NCI-H82 treated with DMSO at 0.1 percent for 48 hours (cell line): ENCODE data around the gene LMCD1.

ENCODE experiments used
- DNase-seq: peaks from one replicate; lab custom pipeline; 2025; ENCODE audit not compliant: unreplicated experiment; lab: John Stamatoyannopoulos, UW

Gene LMCD1, protein sequence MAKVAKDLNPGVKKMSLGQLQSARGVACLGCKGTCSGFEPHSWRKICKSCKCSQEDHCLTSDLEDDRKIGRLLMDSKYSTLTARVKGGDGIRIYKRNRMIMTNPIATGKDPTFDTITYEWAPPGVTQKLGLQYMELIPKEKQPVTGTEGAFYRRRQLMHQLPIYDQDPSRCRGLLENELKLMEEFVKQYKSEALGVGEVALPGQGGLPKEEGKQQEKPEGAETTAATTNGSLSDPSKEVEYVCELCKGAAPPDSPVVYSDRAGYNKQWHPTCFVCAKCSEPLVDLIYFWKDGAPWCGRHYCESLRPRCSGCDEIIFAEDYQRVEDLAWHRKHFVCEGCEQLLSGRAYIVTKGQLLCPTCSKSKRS

DNA sequence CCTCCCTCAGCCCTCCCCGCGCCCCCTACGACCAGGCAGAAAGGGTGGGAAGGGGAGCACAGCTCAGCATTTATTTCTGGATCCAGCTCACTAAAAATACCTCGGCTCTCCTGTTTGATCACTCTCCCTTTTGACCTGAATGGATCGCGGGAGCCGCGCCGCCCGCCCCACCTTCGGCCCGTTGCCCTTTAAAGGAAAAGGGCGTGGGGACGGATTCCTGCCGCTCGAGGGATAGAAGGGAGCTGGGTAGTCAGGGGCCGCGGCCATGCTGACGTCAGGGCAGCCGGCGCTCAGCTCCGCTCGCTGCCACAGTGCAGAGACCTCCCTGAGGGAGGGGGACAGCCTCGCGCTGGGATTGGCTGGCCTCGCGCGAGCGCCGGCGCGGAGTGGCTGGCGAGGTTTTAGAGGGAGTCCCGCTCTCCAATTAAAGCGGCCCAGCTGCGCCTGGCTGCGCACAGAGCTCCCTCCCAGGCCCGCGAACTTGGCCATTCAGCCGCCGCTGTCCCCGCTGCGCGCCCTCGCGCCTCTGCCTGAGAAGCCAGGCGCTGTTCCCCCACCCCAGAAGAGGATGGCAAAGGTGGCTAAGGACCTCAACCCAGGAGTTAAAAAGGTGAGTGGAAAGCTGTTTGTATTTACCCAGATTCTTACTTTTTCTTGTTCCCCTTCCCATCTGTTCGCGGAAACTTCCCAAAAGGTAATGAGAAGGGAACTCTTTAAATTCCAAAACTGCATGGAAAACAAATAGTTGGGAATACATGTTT is at the start of gene LMCD1:
LMCD1 (plus strand) TSS at position 453 of the 761 bp plus-strand sequence; CDS start at position 569, 116 bp downstream.
- peak; percentile 61 for DNase-seq

DNA sequence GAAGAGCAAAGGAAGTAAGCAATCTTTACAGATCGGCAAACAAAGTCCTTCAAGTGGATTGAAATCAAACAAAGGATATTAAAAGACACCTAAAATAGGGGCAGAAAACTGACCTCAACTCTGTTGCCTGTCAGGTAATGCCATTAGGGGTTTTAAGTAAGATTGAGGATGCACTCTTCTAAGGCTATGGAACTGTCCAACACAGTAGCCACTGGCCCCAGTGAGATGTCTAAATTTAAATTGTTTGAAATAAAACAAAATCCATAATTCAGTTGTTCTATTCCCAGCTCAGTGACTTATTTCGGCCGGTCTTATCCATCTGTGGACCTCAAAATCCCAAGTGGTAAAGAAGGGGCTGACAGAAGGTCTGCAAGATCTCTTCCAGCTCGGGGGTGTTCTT is 49.5 kb upstream of the LMCD1 start:
- DNase-seq = no peak

DNA sequence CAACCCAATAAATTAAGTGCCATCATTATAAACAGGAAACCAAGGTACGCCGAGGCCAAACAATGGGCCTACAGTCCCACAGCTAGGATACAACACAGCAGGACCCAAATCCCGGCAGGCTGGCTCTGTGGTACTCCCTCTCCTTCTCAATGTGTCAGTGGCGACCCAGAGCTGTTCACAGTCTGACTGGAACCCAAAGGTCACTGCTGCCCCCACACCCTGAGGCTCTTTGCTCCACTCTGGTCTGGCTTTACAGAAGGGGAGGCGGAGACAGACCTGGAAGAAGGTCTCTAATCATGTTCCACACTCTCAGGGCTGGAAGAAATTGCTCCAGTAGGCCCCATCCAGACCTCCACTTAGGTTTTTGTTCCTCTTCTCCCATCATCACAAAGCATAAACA is 48.5 kb upstream of the LMCD1 start:
- DNase-seq = no peak

DNA sequence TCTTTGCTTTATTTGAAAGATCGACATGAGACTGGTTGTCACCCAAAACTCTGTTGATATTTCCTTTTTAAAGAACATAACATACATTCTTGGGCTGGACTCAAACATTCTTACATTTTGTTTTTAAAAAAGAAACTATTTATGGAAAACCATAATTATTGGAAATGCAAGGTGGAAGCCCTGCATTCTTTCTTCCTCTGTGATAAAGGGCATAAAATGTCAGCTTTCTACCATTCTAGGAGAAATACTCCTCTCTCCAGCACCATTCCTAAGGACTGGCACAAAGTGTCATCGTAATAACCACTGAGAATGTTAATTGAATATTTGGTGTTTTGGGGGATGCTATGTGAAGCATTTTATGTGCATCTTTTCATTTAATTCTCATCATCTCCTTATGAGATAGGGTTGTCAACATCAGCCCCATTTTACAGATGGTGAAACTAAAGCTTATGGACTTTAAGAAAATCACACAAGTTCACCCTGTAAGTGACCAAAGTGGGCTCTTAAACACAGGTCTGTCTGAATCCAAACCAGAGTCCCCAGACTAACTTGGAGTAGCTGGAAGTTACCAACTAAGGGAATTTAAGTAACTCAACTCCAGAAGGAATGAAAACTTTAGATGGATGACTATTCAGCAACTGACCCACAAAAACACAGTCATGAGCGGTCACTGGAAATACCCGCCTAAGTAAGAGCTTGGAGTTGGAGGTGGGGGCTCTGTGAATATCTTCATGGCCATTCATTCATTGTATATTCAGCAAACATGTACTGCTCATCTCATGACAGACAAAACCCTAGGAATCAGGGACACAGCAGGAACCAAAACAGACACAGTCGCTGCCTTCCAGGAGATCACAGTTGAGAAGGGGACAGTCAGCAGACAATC is 45.9 kb upstream of the LMCD1 start:
- DNase-seq = no peak

DNA sequence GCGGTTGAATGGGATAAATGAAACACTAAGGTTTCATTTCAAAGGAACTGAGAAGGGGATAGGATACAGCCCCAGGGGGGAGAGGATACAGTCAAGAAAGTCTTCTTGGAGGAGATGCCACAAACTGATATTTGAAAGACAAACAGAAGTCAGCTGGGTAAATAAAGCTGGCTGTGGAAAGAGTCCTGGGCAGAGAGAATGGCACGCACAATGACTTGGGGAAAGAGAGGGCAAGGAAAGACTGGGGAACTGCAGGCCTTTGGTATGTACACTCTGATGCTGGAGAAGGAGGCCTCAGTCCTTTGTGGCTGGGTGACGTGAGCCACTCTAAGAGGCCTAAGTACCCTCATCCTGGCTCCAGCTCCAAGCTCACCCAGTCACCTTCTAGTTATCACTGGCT is 45.2 kb upstream of the LMCD1 start:
- DNase-seq = no peak

DNA sequence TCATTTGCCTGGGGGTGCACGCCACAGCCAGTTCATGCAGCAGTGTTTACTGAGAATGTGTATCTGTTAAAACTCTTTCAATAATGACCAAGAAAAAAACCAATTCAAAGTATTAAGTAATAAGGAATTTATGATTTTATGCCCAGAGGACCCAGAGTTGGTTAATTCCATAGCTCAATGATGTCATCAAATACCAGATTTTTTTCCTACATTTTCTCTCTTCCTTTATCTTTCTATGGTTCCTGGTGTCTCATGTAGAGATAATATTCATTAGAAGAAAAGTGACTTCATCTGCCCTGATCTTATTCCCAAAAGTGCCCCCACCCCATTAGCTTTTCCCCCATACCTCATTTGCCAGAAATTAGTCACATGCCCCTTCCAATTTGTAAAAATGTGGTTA is 44.6 kb upstream of the LMCD1 start:
- no peak for DNase-seq

DNA sequence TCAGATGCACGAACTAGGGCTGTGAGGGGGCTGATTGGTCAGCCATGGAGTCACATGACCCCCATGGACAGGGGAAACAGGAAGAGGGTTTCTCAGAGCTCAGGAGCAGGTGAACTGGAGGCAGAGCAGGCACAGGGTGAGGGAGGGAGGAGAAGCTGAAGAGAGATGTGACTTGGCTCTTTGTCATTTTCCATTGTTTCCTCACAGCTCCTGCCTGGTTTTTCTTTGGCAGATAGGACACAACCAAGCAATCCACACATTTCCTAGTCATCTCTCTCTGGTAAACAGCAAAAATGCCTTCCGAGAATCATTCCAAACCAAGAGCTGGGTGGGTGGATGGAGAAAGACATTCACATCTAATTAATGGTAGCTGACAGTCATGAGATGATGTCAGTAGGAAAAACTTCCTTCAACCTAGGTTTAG is 43.4 kb upstream of the LMCD1 start:
- DNase-seq = no peak

DNA sequence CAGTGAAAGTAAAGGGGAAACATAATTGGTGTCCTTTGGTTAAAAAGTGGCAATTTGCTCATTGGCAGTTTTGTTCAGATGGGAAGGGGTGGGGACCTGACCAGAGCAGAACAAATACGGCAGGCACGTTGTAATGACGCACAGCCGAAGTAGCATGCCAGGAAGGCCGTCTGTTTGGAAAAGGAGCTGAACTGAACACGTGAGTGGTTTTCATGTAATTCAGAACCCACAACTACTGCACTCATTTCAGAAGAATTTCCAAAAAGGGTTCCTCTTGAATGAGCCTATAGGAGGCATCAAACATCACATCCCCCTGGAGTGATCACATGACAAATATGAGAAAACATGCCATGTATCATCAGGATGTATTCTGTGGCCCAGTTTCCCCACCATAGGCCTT is 42.9 kb upstream of the LMCD1 start:
- DNase-seq = no peak

DNA sequence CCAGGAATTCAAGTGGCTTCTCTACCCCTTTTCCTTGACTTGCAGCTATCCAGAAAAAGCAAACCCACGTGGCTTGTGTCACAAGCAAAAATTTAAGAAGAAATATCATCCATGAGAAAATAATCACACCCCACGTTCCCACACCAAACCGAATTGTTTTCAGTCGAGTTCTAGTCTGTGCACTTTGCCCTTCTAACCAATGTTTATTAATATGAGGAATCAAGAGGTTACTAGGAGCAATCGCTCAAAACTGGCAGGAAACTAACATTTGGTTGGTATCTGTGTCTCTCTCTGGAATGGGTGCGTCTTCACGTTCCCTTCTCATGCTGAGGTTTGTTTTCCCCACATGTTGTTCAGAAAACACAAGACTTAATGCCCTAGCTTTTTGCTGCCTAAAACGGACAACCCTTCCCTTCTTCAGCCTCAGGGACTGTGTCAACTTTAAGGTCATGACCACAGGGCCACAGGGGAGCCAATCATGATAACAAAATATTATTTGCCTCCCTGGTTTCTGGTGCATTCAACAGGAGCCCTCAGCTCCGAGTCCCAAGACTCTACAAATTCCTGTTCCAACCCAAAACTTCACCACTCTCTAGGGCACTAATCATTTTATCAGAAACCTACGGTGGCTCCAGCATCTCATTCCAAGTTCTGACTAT is 41.4 kb upstream of the LMCD1 start:
- DNase-seq = no peak

DNA sequence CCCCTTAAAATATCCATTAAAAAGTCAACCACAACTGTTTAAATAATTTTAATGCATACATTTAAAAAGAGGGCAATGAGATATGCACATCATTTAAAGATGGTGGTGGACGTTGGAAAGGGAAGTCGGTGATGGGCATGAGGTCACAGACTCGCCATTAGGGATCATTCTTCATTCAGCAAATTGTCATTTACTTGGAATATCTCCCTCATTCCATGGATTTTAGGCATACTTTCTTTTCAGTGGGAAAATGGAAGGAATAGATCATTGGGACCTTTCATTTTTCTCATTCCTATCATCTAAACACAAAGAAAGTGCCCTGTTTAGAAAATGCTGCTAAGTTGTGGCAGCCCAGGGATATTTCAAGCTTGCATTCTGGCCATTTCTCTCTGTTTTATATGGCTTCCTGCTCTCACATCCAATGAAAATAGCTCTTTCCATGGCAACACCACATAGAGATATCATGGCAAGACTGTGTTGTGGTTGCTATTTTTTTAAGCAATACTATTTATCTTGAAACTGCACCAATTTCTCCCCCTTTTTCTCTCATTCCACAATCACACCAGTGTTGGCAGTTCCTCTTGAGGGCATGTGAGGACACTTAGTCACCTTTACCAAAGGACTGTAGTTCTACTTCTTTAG is 40.7 kb upstream of the LMCD1 start:
- DNase-seq = no peak

DNA sequence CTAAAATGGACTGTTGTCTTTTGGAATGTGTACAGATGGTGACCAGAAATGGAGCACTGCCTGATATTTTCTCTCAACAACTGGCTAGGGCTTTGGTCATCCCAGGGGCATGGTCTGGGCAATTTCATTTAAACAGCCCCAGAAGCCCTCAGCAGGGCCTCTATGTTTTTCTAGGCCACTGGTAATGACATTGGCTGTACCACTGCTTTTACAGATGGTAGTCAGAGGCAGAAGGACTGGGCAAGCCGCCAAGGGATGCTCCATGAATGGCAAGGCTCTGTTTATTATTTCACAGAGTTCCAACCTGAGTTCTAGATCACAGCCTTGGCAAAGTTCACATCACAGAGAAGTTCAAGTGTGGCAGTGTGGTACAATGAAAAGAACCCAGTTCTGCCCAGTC is 37.0 kb upstream of the LMCD1 start:
- no peak for DNase-seq

DNA sequence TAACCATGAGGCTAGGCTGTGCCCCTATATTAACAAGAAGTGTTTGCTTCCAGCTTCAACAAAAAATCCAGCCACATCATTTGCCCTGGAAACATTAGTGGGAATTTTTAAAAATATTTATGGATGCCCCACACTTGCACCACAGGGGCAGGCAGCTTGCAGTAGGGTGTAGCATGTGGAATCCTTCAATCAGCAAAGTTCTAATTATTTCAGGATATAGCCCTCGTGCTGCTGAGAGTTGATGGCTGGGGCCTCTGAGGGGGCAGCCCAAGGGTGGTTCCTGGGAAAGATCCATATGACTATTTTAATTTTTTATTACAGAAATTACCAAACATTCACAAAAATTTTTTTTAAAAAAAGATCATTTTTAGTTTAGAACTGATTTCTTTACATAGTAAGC is 35.1 kb upstream of the LMCD1 start:
- DNase-seq = no peak

DNA sequence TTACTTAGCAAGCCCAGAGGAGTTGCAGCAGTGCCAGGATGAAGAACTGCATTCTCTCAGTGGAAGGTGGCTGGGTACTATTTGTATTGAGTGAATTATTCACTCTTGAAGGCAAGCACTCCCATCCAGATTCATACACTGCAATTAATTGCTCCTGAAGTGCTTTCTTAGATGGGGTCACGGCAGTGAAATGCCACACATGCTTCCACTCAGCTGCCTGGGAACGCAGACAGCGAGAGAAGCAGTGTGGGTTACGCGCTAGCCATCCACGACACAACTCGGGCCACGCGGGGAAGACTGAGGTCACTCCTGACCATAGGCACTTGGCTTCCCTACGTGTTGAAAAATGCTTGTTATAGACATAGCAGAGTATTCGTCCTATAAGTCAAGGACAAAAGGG is 30.8 kb upstream of the LMCD1 start:
- no peak for DNase-seq

DNA sequence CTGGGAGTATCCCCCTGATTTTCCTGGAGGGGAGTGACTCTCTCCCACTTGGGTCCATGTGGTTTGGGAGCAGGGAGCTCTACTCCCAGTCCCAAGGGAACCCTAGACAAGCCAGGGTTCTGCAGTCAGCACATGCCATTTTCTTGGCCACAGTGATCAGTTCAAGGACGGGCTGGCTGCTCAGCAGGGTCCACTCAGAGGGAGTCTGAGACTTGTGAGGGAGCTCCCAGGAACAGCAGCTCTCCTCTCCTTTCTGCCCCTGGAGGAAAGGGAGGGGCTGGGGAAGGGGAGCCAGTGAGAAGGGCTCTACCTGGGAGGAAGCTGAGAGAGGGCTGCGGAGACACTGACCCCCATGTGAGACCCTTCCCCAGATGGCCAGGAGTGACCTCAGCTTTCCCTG is 29.1 kb upstream of the LMCD1 start:
- DNase-seq = no peak

DNA sequence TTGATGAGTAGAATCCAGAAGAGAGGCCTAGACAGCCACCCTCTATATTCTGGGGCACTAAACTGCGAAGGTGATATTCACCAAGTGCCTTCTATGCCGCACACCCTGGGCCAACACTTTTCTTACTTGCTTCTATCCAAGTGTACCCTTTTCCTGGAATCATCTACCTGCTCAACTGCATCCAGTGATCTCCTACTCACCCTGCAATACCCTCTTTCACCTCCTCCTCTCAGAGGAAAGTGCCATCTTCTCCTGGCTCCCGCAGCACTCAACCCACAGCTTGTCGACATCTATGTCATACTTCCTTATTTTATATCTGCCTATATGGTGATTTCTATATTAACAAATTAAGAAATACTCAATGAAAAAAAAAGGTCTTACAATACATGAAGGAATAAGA is 28.6 kb upstream of the LMCD1 start:
- no peak for DNase-seq

DNA sequence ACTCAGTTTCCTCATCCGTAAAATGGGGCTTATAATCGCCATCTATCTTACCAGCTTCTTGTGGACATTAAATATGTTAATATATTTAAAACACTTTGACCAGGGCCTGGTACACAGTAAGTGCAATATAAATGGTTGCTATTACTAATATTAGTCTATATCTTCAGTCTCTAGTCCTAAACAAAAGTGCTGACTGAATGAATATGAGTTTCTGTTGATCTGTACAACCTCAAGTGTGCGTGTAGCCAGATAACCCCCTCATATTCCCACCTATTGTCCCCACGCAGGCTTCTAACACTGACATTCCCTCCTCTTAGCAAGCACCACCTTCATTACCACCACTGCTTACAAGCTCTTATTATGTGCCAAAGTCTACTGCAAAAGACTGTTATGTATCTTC is 27.6 kb upstream of the LMCD1 start:
- DNase-seq = no peak

DNA sequence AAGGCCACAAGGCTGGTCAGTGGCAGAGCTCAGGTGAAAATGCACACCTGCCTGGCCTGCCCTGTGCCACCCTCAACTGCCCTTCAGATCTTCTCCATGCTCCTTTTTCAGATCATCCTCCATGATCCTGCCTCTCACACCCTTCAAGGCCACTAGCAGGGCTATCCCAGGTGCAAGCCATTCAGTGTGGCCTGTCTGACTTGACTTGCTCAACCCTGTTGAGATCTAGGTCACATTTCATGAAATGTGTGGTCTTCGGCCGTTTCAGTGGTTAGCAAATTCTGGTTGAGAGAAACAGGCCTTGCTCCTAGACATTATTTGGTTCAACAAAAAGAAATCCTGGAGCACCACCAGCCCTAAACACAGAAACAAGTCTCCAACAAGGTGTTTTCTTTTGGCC is 26.6 kb upstream of the LMCD1 start:
- DNase-seq = no peak

DNA sequence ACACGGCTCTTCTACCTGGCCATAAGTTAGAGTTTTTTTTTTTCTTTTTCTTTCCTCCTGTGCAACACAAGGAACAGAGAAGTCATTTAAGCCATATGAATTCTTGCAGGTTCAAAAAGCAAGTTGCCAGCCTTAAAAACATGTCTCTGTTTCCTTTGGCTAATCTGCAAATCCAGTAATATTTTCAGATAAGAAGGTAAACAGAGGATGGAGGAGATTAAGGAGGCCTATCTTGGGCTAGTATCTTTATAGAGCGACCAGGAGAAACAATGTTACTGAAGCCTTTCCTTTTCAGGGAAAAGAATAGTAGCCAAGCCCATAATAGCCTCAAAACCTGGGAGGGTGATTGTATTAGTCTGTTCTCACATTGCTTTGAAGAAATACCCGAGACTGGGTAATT is 20.9 kb upstream of the LMCD1 start:
- DNase-seq = no peak

DNA sequence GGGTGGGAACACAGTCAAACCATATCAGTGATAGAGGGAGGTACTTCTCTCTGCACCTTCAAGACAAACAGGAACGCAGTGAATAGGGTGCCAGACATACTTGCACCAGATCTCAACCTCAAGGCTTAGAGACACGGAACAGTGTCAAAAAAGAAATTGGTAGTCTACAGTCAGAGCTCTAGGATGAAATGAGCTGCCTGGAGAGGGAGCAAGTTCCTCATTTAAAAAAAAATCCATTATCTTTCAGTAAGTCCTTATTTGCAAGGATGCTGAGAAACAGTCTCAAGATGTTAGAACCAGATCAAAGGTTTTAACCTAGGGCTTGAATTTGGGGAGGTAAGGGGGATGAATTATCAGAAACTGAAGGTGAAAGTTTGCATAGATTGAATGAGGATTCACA is 20.2 kb upstream of the LMCD1 start:
- DNase-seq = no peak

DNA sequence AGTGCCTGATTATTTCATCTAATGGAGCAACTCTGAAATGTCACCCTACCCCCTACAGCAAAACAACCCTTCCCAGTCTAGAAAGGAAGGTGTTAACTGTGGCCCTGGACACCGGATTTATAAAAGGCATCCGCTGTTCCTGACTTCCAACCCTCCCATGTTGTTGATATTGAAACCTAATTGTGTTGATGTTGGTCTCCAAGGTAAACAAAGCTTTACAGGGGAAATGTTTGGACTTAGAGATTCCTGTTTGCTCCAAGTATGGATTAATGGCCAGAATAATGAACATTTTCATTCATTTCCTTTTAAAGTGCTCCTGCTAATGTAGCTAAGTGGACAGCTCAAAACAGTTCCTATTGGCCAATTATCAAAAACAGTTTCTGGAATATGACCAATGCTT is 19.4 kb upstream of the LMCD1 start:
- DNase-seq = no peak
